HFF-Myc (cell line): Measurements from ENCODE around the gene ST6GALNAC5.

ENCODE experiments used
- DNase-seq: peaks from one replicate; pipeline ENCODE4 v3.0.0-alpha.2; 2011; ENCODE audit warnings: low read depth; ENCODE audit errors: extremely low read depth
- H3K4me3 ChIP-seq: replicated peaks from 2 replicates; pipeline ENCODE4 v1.5.1; 2011; ENCODE audit warnings: low read depth, mild to moderate bottlenecking, control low read depth, low read length
- TF ChIP-seq, protein P1 (sequence below): IDR thresholded peaks from 2 replicates; pipeline ENCODE4 v1.5.1; 2012; ENCODE audit warnings: mild to moderate bottlenecking, low read depth, low read length, control low read depth; ENCODE audit errors: missing control alignments

The ST6GALNAC5 gene

DNA sequence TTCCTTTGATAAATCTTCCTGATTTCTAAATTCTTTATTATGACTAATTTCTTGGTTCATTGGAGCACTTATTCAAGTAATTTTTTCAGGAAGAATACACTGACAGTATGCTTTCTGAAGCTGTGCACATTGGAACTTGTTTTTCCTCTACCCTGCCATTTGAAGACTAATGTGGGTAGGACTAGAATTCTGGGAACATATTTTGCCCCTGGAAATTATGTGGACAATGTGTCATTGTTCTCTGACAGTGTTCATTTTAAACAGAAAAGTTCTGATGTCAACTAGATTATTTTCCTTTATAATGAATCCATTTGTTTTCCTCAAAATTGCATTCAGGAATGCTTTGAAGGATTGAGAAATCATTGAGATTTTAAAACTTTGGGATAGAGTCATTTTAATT is 34.8 kb upstream of the ST6GALNAC5 start:
- DNase-seq, result no peak
- TF ChIP-seq, protein P1, sequence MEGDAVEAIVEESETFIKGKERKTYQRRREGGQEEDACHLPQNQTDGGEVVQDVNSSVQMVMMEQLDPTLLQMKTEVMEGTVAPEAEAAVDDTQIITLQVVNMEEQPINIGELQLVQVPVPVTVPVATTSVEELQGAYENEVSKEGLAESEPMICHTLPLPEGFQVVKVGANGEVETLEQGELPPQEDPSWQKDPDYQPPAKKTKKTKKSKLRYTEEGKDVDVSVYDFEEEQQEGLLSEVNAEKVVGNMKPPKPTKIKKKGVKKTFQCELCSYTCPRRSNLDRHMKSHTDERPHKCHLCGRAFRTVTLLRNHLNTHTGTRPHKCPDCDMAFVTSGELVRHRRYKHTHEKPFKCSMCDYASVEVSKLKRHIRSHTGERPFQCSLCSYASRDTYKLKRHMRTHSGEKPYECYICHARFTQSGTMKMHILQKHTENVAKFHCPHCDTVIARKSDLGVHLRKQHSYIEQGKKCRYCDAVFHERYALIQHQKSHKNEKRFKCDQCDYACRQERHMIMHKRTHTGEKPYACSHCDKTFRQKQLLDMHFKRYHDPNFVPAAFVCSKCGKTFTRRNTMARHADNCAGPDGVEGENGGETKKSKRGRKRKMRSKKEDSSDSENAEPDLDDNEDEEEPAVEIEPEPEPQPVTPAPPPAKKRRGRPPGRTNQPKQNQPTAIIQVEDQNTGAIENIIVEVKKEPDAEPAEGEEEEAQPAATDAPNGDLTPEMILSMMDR, result no peak
- no peak overlapping the region for H3K4me3 ChIP-seq

DNA sequence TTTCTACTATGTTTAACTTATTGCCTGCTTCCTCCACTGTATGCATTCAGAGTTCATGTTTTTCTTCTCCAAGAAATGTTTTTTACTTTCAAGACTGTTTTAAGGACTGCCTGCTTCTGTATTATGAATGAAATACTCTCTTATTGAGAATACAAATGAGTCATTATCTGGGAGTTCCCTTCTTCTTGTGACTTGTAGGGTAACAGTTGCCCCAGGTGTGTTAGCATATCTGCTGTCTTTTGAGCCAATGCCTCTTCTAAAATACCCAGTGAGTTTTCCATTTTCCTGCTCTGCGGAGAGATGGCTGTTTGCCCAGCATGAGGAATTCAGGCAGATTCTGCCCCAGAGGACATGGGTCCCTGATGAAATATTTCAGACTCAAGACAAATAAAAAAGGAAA is 34.1 kb upstream of the ST6GALNAC5 start:
- no peak for DNase-seq
- TF ChIP-seq, protein P1, result no peak

DNA sequence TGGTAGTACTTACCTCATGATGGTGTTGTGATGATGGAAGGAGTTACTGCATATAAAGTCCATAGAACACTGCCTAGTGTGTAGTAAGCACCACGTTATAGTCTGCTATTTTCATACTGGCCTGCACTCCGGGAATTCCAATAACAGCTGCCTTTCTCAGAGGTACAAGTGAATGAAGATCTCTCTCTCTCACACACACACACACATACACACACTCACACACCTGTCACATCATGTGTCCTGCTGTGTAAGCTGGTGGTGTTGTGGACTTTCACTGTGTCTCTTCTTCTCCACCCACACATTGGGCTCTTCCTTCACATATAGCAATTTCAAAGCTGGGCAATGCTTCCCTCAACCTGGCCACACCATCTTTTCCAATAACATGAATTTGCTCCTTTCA is 33.4 kb upstream of the ST6GALNAC5 start:
- DNase-seq, result no peak
- TF ChIP-seq, protein P1, result no peak
- no peak overlapping the region for H3K4me3 ChIP-seq

More for the DNA sequence above, 34.1 kb upstream of the ST6GALNAC5 start:
- no peak overlapping the region for H3K4me3 ChIP-seq

DNA sequence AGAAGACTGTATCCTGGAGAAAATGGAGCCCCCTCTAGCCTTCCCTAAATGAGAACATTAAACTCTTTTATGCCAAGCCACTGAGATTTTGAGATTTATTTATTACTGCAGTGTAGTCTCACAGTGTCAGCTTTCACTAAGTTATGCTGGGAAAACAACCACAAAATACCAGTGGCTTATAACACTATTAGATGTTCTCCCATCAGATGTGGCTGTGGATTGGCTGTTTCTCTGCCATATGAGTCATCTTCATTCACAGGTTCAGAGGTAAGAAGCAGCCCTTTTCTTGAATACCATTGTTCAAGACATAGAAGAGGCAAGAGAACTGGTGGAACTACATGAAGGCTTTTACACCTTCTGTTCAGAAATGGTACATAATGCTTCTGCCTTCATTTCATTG is 32.1 kb upstream of the ST6GALNAC5 start:
- TF ChIP-seq, protein P1, result no peak
- no peak overlapping the region for H3K4me3 ChIP-seq
- no peak for DNase-seq

DNA sequence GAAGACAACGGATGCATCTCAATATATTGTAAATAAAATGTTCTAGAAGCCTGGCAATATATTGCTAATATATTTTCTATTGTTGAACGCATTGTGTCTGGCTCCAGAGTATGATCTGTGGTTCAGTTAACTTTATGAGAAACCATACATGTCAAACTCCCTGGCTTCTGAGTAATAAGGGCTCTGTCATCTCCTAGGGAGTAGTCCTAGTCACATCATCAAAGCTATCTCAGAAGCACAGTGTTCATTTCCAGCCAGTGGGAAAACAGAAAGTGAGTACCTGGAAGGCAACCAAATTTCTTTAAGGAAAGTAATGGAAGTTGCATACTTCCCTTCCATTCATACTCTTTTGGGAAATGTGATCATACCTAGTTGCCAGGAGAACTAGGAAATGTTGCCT is 27.0 kb upstream of the ST6GALNAC5 start:
- DNase-seq, result no peak
- TF ChIP-seq, protein P1, result no peak
- no peak overlapping the region for H3K4me3 ChIP-seq

DNA sequence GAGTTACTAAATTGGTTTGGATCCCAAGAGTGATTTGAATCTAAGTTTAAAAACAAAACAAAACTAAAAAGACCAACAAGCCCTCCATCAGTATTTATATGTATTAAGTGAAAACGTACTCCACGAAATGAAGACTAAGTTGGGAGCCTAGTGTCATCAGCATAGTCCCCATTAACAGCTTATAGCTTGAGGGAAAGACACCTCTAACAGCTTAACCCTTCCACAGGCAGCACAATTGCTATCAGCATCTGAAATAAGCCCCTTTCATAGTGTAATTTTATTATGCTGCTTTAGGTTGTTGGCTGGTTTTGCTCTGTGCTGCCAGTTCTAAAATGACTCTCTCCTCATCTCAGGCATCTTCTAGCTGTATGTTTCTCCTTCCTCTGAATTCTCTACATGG is 25.8 kb upstream of the ST6GALNAC5 start:
- no peak overlapping the region for H3K4me3 ChIP-seq
- TF ChIP-seq, protein P1, result no peak
- no peak for DNase-seq

DNA sequence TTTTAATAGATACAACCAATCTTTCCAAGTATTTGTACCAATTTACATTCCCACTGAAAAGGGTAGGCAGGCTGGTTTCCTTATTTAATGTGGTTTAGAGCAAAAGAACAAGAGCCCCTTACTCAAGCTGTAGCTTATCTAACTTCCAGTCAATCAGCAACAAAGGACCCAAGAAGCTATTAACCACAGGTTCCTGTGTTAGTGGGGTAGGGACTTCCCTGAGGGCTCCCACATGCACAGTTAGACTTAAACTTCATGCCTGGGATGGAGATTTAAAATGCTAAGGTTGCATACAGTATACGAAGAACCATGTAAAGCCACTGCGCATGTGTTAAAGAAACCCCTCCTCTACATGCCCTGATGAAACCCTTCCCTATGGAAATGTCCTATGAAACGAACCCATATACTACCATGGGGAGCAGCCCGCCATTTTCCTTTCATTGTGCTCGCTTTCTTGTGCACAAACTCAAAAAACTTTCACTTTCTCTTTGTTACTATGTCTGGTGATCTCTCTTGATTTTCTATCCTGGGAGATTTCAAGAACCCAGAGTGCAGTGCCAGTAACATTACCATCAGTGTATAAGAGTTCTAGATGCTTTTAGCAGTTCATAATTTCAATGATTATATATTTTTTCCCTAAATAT is 23.3 kb upstream of the ST6GALNAC5 start:
- H3K4me3 ChIP-seq, result no peak overlapping the region
- TF ChIP-seq, protein P1, result no peak
- DNase-seq, result no peak
